ENCODE measurements around the gene MICB.

MICB gene

GRCh38 chr6:31462026-31462963 lies 35.6 kb upstream of the MICB start:
- Histone ChIP-seq H3K36me3 (no peaks in the 10 kb centered on the region), H3K27me3 (ENCODE audit: insufficient read depth, low read depth, severe bottlenecking) (no peaks in the 10 kb centered on the region), H3K9me3 (ENCODE audit: severe bottlenecking) (no peaks in the 10 kb centered on the region), H3K4me3 (ENCODE audit: low read depth, low read length) (no peak overlapping the region), H3K27ac (no peak overlapping the region)
- no peak for TF ChIP-seq CTCF (IDR thresholded peaks at IDR 0.05; ENCODE audit: low read depth, low read length)
- DNase-seq, result no peak

GRCh38 chr6:31462964-31463870 lies 34.7 kb upstream of the MICB start:
- Histone ChIP-seq H3K27ac (no peak overlapping the region), H3K9me3 (ENCODE audit: severe bottlenecking) (no peaks in the 10 kb centered on the region), H3K4me3 (ENCODE audit: low read depth, low read length) (no peak overlapping the region), H3K36me3 (no peaks in the 10 kb centered on the region), H3K27me3 (ENCODE audit: insufficient read depth, low read depth, severe bottlenecking) (no peaks in the 10 kb centered on the region)
- TF ChIP-seq CTCF (IDR thresholded peaks at IDR 0.05; ENCODE audit: low read depth, low read length), result no peak
- peak; percentile 70 for DNase-seq

GRCh38 chr6:31464252-31465184 lies 33.4 kb upstream of the MICB start:
- TF ChIP-seq CTCF (IDR thresholded peaks at IDR 0.05; ENCODE audit: low read depth, low read length), result no peak
- DNase-seq, result no peak
- no peaks in the 10 kb centered on the region for H3K9me3 ChIP-seq (ENCODE audit: severe bottlenecking)
- H3K27me3 ChIP-seq (ENCODE audit: insufficient read depth, low read depth, severe bottlenecking), result no peaks in the 10 kb centered on the region
- H3K4me3 ChIP-seq (ENCODE audit: low read depth, low read length), result no peak overlapping the region
- no peak overlapping the region for H3K27ac ChIP-seq
- no peaks in the 10 kb centered on the region for H3K36me3 ChIP-seq

- no peak for TF ChIP-seq CTCF (IDR thresholded peaks at IDR 0.05; ENCODE audit: low read depth, low read length)
- Histone ChIP-seq H3K27me3 (ENCODE audit: insufficient read depth, low read depth, severe bottlenecking) (no peaks in the 10 kb centered on the region), H3K27ac (no peak overlapping the region), H3K4me3 (ENCODE audit: low read depth, low read length) (no peak overlapping the region), H3K9me3 (ENCODE audit: severe bottlenecking) (no peaks in the 10 kb centered on the region), H3K36me3 (no peaks in the 10 kb centered on the region)
- no peak for DNase-seq
These were observed 32.8 kb upstream of the MICB start for GRCh38 chr6:31465185-31465536.

GRCh38 chr6:31465718-31466117 lies 32.2 kb upstream of the MICB start:
- H3K36me3 ChIP-seq, result no peaks in the 10 kb centered on the region
- no peak overlapping the region for H3K27ac ChIP-seq
- no peak overlapping the region for H3K4me3 ChIP-seq (ENCODE audit: low read depth, low read length)
- TF ChIP-seq CTCF (IDR thresholded peaks at IDR 0.05; ENCODE audit: low read depth, low read length), result no peak
- no peak for DNase-seq
- no peaks in the 10 kb centered on the region for H3K27me3 ChIP-seq (ENCODE audit: insufficient read depth, low read depth, severe bottlenecking)
- H3K9me3 ChIP-seq (ENCODE audit: severe bottlenecking), result no peaks in the 10 kb centered on the region

Measured in WERI-Rb-1 (cell line).